ENCODE data around the gene IQSEC3.

- TF ChIP-seq CTCF (IDR thresholded peaks at IDR 0.05), result no peak
- no peak for TF ChIP-seq POLR2A (IDR thresholded peaks at IDR 0.05)
Measured at GRCh38 chr12:179885-180284, 113.3 kb downstream of the IQSEC3 start.

Measured in heart left ventricle (tissue), 13 donors.